Posterior vena cava (tissue), 2 donors: ENCODE measurements around the gene EIF3M. TPM values are rescaled to one million over a fixed set of nuclear protein-coding genes. Genes with fewer than 3 reads are reported as not detected.

ENCODE experiments used
- total RNA-seq, 2 donors: library from RNA; stranded (reverse); fragmentation: NEBNext Ultra II Directional; extraction: Animal tissue kit (Norgen Biotek cat#: 25700); gene quantifications; one replicate each; pipeline ENCODE4 v1.2.1, GENCODE V29; 2021
- donor health status: DM: yes; HTN: yes; CAD: no.
- donor health status: DM: yes; HTN: yes; CAD: no.

Gene EIF3M
- total RNA-seq, 2 donors from 2014 or later = 125 to 145 TPM

Other genes starting within 250 kb of the EIF3M start
- 1 to 10 TPM; 1.4 to 3.4 TPM for gene WT1, start 148.3 kb upstream of the EIF3M start, total RNA-seq
- not detected for gene CCDC73, start 210.8 kb downstream of the EIF3M start, total RNA-seq
- gene PRRG4, start 246.1 kb downstream of the EIF3M start, total RNA-seq = under 1 TPM; 0.81 to 0.83 TPM